ENCODE measurements around the gene CDKN1C. TPM values are rescaled to one million over a fixed set of nuclear protein-coding genes. Genes with fewer than 3 reads are reported as not detected.

Gene CDKN1C
- total RNA-seq, 4 donors from 2014 or later, result 27.1 to 52.7 (median 31.4) TPM

DNA sequence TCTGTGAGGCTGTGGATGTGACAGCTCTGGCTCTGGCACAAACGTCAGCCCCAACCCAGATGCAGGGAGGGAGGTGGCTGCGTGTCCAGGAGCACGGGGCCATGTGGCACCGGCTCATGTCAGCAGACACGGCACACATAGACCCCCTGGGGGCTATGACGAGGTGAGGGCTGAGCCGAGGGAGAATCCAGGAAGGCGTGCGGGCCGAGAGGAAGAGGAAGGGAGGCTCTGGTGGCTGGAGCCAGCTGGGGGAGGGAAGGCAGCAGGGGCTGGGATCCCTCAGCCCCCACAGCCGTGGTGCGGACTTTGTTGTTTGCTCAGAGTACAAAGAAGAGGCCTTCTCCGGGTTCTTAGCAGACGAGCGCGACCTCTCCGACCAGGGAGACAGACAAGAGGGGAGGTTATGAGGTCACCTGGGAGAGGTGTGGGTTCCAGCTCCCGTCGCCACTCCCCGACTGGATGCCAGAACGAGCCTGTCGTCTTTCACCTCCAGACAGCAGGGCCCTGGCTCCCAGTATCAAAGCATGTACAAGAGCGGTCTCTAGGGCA, 46.1 kb downstream of the CDKN1C start:
- H3K4me3 ChIP-seq (ENCODE audit: low read depth, poor library complexity, severe bottlenecking), result no peak overlapping the region
- intact Hi-C loops (cut with DNase I; ENCODE audit: low total_unique reads), result no loop called here
- WGBS, 2 donors, result 80 to 82% methylated on average over 23 of the region's 23 CpGs
- no peak for TF ChIP-seq POLR2A (IDR thresholded peaks at IDR 0.05)
- TF ChIP-seq, protein P1, sequence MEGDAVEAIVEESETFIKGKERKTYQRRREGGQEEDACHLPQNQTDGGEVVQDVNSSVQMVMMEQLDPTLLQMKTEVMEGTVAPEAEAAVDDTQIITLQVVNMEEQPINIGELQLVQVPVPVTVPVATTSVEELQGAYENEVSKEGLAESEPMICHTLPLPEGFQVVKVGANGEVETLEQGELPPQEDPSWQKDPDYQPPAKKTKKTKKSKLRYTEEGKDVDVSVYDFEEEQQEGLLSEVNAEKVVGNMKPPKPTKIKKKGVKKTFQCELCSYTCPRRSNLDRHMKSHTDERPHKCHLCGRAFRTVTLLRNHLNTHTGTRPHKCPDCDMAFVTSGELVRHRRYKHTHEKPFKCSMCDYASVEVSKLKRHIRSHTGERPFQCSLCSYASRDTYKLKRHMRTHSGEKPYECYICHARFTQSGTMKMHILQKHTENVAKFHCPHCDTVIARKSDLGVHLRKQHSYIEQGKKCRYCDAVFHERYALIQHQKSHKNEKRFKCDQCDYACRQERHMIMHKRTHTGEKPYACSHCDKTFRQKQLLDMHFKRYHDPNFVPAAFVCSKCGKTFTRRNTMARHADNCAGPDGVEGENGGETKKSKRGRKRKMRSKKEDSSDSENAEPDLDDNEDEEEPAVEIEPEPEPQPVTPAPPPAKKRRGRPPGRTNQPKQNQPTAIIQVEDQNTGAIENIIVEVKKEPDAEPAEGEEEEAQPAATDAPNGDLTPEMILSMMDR (IDR thresholded peaks at IDR 0.05), result no peak
- no peak for DNase-seq (ENCODE audit: low spot score in 2 of 2)

DNA sequence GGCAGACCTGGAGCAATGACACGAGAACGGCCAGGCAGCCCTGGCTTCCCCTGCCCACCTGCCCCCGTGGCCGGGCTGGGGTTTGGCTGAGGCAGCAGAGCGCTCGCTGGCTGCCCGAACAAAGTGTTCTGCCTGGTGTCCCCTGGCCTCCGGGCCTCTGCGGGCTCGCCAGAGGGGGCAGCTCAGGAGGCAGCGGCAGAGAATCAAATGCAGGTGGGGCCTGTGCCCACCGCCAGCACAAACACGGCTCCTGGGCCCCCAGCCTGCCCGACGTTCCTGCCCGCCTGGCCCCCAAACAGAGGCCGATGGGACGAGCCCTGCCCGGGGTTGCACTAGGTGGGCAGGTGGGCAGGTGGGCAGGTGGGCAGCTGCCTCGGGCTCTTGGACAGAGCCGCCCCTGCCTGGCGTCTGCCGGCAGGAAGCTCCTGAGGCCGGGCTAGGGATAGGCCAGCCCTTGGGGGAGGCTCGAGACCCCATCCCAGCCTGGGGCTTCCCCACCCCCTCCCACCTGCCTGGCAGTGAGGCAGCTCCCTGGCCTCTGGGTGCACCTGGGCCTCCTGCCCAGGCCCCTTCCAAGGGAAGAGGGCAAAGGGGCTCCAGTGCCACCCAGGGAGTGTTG, 46.8 kb downstream of the CDKN1C start:
- 89 to 91% methylated on average over 3 to 12 of the region's 25 CpGs for WGBS, 2 donors
- intact Hi-C loops (cut with DNase I; ENCODE audit: low total_unique reads), result no loop called here
- TF ChIP-seq, protein P1 (IDR thresholded peaks at IDR 0.05), result no peak
- no peak for TF ChIP-seq POLR2A (IDR thresholded peaks at IDR 0.05)
- DNase-seq (ENCODE audit: low spot score in 2 of 2), result no peak
- no peak overlapping the region for H3K4me3 ChIP-seq (ENCODE audit: low read depth, poor library complexity, severe bottlenecking)

DNA sequence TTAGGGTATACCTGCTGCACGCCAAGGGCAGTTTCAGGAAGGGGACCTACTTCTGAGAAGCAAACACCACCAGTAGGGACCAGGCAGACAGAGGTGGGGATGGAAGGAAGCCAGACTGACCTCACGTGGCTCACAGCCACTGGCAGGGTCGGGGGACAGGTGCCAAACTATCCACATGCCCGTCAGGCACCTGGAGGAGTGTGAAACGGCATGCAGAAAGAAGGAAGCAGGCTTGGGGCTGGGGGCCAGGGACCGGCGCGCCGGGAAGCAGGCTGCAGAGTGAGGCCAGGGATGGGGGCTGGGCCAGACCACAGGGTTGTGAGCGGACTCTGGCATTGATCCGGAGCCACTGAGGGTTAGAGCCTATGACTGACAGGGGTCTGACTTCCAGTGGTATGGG, 47.5 kb downstream of the CDKN1C start:
- TF ChIP-seq, protein P1 (IDR thresholded peaks at IDR 0.05), result no peak
- TF ChIP-seq POLR2A (IDR thresholded peaks at IDR 0.05), result no peak
- no peak for DNase-seq (ENCODE audit: low spot score in 2 of 2)
- WGBS, 2 donors, result 68 to 74% methylated on average over 11 of the region's 11 CpGs
- intact Hi-C loops (cut with DNase I; ENCODE audit: low total_unique reads), result no loop called here
- no peak overlapping the region for H3K4me3 ChIP-seq (ENCODE audit: low read depth, poor library complexity, severe bottlenecking)

GRCh38 chr11:2837651-2838050, 47.9 kb downstream of the CDKN1C start:
- TF ChIP-seq, protein P1 (IDR thresholded peaks at IDR 0.05), result no peak
- no peak for TF ChIP-seq POLR2A (IDR thresholded peaks at IDR 0.05)
- 77 to 82% methylated on average over 12 of the region's 12 CpGs for WGBS, 2 donors
- intact Hi-C loops (cut with DNase I; ENCODE audit: low total_unique reads), result no loop called here
- no peak for DNase-seq (ENCODE audit: low spot score in 2 of 2)
- no peak overlapping the region for H3K4me3 ChIP-seq (ENCODE audit: low read depth, poor library complexity, severe bottlenecking)

DNA sequence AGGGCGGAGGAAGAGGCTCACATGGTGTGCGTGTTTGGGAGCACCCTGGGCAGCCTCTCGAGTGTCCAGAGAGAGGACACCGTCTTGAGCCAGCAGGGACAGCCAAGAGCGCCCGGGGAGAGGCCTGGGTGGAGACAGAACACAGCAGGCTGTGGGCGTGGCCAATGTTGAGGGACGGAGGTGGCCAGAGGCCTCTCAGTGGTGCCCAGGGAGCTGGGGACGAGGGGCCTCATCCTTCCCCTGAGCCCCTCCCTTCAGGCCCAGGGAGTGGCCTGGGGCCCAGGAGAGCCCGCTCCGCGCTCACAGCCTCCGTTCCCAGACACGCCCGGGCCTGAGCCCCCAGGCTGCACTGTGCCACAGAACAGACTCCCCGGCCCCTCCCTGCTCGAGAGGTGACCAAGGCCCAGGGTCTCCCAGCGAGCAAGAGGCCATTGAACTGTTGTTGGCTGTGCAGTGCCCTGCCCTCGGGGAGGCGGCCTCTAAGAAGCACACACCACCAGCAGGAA, 48.4 kb downstream of the CDKN1C start:
- H3K4me3 ChIP-seq (ENCODE audit: low read depth, poor library complexity, severe bottlenecking), result no peak overlapping the region
- peak; percentile 63 to 92 for DNase-seq (ENCODE audit: low spot score in 2 of 2)
- 34 to 40% methylated on average over 10 to 20 of the region's 20 CpGs for WGBS, 2 donors
- TF ChIP-seq, protein P1 (IDR thresholded peaks at IDR 0.05), result no peak
- TF ChIP-seq POLR2A (IDR thresholded peaks at IDR 0.05), result no peak
- intact Hi-C loops (cut with DNase I; ENCODE audit: low total_unique reads), result no loop called here
